ENCODE measurements around the gene MYO18B. TPM values are rescaled to one million over a fixed set of nuclear protein-coding genes. Genes with fewer than 3 reads are reported as not detected.
A peak's percentile ranks its signal among the peaks of the same experiment; 100 is the strongest.

Gene MYO18B
- total and polyA plus RNA-seq, 2 experiments from 2014 or later: 35.6 to 178 TPM

DNA sequence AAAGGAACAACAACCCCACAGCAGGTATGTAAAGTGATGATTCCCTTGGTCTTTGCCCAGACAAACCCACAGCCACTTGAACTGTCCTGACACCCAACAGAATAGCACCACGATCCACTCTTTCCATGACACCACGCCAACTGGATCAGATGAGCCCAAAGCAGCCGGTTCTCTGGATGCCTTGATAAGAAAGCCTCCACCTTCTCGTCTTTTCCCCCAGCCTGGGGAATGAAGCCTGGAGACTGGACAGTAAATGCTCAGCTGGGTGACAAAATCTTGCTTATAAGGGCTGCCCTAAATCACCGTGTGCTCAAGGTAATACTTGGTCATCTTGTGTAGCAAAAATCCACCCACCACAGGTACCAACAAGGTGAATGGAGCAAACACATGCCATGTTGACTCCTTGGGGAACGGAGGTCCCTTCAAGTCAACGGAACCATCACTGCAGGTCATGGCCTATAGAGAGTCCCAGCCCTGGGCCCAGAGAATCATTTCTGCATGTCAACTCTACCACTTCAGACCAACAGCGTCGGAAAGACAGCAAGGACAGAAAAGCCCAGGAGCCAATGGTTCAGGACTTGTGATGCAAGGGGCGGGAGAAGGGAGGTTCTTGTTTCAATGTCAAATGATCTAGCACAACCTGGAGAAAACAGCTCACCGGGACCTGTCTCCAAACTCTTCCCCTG lies 2.2 kb upstream of the MYO18B start:
- peaks cover 19% of the 10 kb centered on the region for H3K4me1 ChIP-seq (ENCODE audit: low read depth)
- TF ChIP-seq, protein P1, sequence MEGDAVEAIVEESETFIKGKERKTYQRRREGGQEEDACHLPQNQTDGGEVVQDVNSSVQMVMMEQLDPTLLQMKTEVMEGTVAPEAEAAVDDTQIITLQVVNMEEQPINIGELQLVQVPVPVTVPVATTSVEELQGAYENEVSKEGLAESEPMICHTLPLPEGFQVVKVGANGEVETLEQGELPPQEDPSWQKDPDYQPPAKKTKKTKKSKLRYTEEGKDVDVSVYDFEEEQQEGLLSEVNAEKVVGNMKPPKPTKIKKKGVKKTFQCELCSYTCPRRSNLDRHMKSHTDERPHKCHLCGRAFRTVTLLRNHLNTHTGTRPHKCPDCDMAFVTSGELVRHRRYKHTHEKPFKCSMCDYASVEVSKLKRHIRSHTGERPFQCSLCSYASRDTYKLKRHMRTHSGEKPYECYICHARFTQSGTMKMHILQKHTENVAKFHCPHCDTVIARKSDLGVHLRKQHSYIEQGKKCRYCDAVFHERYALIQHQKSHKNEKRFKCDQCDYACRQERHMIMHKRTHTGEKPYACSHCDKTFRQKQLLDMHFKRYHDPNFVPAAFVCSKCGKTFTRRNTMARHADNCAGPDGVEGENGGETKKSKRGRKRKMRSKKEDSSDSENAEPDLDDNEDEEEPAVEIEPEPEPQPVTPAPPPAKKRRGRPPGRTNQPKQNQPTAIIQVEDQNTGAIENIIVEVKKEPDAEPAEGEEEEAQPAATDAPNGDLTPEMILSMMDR (IDR thresholded peaks at IDR 0.05; ENCODE audit: low read depth, low read length): no peak
- no peak overlapping the region for H3K27ac ChIP-seq
- DNase-seq (ENCODE audit: low read depth in 1 of 2, low spot score in 1 of 2): no peak
- no peaks in the 10 kb centered on the region for H3K27me3 ChIP-seq
- H3K4me3 ChIP-seq: no peak overlapping the region
- H3K36me3 ChIP-seq: no peaks in the 10 kb centered on the region
- H3K9me3 ChIP-seq (ENCODE audit: low read depth): no peaks in the 10 kb centered on the region

- Histone ChIP-seq H3K4me3 (peak overlapping the region; percentile 59), H3K27me3 (no peaks in the 10 kb centered on the region), H3K27ac (peak overlapping the region; percentile 100), H3K4me1 (ENCODE audit: low read depth) (peaks cover 31% of the 10 kb centered on the region), H3K36me3 (no peaks in the 10 kb centered on the region), H3K9me3 (ENCODE audit: low read depth) (no peaks in the 10 kb centered on the region)
- TF ChIP-seq, protein P1 (IDR thresholded peaks at IDR 0.05; ENCODE audit: low read depth, low read length): no peak
- no peak for DNase-seq (ENCODE audit: low read depth in 1 of 2, low spot score in 1 of 2)
Measured at GRCh38 chr22:25742918-25743708, 1.1 kb downstream of the MYO18B start.

DNA sequence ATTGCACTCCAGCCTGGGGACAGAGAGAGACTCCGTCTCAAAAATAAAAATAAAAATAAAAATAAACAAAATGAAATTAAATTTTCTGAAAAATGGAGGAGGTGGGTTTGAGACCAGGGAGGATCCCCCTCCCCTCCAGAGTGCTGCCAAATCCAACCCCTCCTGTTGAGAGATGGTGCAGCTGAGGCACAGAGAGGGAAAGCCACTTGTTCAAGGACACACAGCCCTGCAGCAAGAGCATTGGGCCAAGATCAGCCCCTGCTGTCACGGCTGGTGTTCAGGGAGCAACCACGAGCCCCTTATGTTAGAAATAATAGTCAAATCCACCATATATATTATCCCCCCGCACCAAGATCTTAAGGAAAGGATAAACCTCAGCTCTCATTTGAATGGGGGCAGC lies 2.7 kb downstream of the MYO18B start:
- Histone ChIP-seq H3K4me3 (no peak overlapping the region), H3K9me3 (ENCODE audit: low read depth) (no peaks in the 10 kb centered on the region), H3K4me1 (ENCODE audit: low read depth) (peaks cover 47% of the 10 kb centered on the region), H3K27me3 (no peaks in the 10 kb centered on the region), H3K36me3 (no peaks in the 10 kb centered on the region), H3K27ac (no peak overlapping the region)
- DNase-seq (ENCODE audit: low read depth in 1 of 2, low spot score in 1 of 2): no peak
- TF ChIP-seq, protein P1 (IDR thresholded peaks at IDR 0.05; ENCODE audit: low read depth, low read length): no peak

GRCh38 chr22:25745341-25746011 lies 3.5 kb downstream of the MYO18B start:
- H3K4me1 ChIP-seq (ENCODE audit: low read depth): peaks cover 52% of the 10 kb centered on the region
- no peak overlapping the region for H3K4me3 ChIP-seq
- no peak overlapping the region for H3K27ac ChIP-seq
- no peaks in the 10 kb centered on the region for H3K36me3 ChIP-seq
- DNase-seq (ENCODE audit: low read depth in 1 of 2, low spot score in 1 of 2): peak in 1 of 2 donors; percentile 76
- H3K9me3 ChIP-seq (ENCODE audit: low read depth): no peaks in the 10 kb centered on the region
- TF ChIP-seq, protein P1 (IDR thresholded peaks at IDR 0.05; ENCODE audit: low read depth, low read length): no peak
- H3K27me3 ChIP-seq: no peaks in the 10 kb centered on the region

- Histone ChIP-seq H3K9me3 (ENCODE audit: low read depth) (no peaks in the 10 kb centered on the region), H3K27ac (no peak overlapping the region), H3K27me3 (no peaks in the 10 kb centered on the region), H3K4me1 (ENCODE audit: low read depth) (peaks cover 54% of the 10 kb centered on the region), H3K4me3 (no peak overlapping the region), H3K36me3 (no peaks in the 10 kb centered on the region)
- TF ChIP-seq, protein P1 (IDR thresholded peaks at IDR 0.05; ENCODE audit: low read depth, low read length): no peak
- DNase-seq (ENCODE audit: low read depth in 1 of 2, low spot score in 1 of 2): peak in 1 of 2 donors; percentile 42
Measured at GRCh38 chr22:25746012-25746373, 4.0 kb downstream of the MYO18B start.

Measured in cardiac muscle cell (in vitro differentiated cells and primary cell).